ENCODE results near the gene SNX11. TPM values are rescaled to one million over a fixed set of nuclear protein-coding genes. Genes with fewer than 3 reads are reported as not detected.

SNX11 gene
- total and polyA plus RNA-seq, 9 donors: 7.1 to 21.3 (median 14.1) TPM

DNA sequence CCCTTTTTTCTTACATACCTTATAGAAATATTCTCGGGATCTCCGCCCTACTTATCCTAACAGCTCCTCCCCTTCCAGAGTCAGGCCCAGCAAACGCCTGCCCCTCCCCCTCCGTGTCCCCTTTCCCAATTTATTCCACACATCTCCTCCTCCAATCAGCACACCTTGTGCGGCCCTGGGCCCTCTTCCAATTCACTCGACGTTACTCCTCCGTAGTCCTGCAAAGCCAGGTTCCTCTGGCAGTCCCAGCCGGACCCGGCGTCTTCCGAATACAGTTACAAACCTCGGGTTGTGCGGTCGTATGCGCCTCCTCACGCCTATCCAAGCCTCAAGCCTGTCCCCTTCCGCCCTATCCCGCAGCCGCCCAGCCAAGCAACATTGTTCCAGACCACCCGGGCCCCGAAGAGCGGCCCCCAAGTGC lies 7.0 kb upstream of the SNX11 start:
- peak overlapping the region; percentile 99 for H3K4me3 ChIP-seq
- peak in 4 of 5 donors; percentile 59 to 72 (median 68) for DNase-seq
- H3K27ac ChIP-seq: peak overlapping the region; percentile 70 to 73
- no peak for TF ChIP-seq POLR2A (IDR thresholded peaks at IDR 0.05)
- TF ChIP-seq, protein P1, sequence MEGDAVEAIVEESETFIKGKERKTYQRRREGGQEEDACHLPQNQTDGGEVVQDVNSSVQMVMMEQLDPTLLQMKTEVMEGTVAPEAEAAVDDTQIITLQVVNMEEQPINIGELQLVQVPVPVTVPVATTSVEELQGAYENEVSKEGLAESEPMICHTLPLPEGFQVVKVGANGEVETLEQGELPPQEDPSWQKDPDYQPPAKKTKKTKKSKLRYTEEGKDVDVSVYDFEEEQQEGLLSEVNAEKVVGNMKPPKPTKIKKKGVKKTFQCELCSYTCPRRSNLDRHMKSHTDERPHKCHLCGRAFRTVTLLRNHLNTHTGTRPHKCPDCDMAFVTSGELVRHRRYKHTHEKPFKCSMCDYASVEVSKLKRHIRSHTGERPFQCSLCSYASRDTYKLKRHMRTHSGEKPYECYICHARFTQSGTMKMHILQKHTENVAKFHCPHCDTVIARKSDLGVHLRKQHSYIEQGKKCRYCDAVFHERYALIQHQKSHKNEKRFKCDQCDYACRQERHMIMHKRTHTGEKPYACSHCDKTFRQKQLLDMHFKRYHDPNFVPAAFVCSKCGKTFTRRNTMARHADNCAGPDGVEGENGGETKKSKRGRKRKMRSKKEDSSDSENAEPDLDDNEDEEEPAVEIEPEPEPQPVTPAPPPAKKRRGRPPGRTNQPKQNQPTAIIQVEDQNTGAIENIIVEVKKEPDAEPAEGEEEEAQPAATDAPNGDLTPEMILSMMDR (IDR thresholded peaks at IDR 0.05): no peak
- no peak for TF ChIP-seq EP300 (IDR thresholded peaks at IDR 0.05)
- H3K9me3 ChIP-seq: no peaks in the 10 kb centered on the region
- H3K36me3 ChIP-seq: no peaks in the 10 kb centered on the region
- H3K4me1 ChIP-seq (ENCODE audit: insufficient read depth): peaks cover 6% of the 10 kb centered on the region
- WGBS, 3 donors: 0 to 1% (median 0%) methylated on average over 23 of the region's 23 CpGs
- H3K27me3 ChIP-seq: no peaks in the 10 kb centered on the region
- intact Hi-C loops (cut with DNase I): no loop called here

DNA sequence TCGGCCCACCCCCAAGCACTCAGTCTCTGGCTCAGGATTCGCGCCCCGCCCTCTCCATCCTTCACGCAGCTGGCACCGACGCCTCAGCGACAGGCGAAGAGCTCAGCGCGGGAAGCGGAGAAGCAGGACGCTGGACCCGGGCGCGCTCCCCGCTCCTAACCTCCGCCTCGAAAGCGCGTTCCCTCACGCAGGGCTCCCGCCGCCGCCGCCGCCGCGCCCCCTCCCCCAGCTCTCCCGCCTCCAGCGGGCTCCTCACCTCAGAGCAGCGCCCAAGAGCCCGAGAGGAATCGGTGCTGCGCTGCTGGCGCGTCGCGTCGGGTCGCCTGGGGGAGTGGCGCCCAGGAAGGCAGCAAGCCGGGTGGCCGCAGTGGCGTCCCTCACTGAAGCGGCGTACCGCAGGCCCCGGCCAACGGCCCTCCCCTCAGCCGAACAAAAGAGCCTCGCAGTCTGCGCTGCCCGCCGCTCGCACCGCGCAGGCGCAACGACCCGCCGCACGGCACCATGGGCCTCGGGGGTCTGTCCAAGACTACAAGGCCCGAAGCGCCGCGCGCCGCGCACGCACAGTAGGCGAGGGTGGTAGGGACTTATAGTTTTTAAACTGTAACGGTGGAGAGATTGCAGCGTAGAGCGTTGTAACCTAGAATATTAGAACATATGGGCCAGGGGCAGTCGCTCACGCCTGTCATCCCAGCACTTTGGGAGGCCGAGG lies 6.4 kb upstream of the SNX11 start, which contains the start of gene CBX1:
Gene CBX1, minus strand, starts transcription at position 467 of the 709 bp plus-strand sequence. CDS start 24,474 bp downstream, outside the sequence.
- TF ChIP-seq EP300 (IDR thresholded peaks at IDR 0.05): no peak
- peak; percentile 55 for TF ChIP-seq POLR2A (IDR thresholded peaks at IDR 0.05)
- TF ChIP-seq, protein P1 (IDR thresholded peaks at IDR 0.05): no peak
- DNase-seq: peak; percentile 89 to 94 (median 91)
- Histone ChIP-seq H3K9me3 (no peaks in the 10 kb centered on the region), H3K4me3 (peak within 1 kb of the TSS; percentile 99), H3K36me3 (no peaks in the 10 kb centered on the region), H3K4me1 (ENCODE audit: insufficient read depth) (peaks cover 6% of the 10 kb centered on the region), H3K27me3 (no peaks in the 10 kb centered on the region), H3K27ac (peak within 1 kb of the TSS; percentile 70 to 73)
- intact Hi-C loops (cut with DNase I): no loop called here
- WGBS, 3 donors: 0 to 1% (median 0%) methylated on average over 43 to 79 of the region's 79 CpGs

DNA sequence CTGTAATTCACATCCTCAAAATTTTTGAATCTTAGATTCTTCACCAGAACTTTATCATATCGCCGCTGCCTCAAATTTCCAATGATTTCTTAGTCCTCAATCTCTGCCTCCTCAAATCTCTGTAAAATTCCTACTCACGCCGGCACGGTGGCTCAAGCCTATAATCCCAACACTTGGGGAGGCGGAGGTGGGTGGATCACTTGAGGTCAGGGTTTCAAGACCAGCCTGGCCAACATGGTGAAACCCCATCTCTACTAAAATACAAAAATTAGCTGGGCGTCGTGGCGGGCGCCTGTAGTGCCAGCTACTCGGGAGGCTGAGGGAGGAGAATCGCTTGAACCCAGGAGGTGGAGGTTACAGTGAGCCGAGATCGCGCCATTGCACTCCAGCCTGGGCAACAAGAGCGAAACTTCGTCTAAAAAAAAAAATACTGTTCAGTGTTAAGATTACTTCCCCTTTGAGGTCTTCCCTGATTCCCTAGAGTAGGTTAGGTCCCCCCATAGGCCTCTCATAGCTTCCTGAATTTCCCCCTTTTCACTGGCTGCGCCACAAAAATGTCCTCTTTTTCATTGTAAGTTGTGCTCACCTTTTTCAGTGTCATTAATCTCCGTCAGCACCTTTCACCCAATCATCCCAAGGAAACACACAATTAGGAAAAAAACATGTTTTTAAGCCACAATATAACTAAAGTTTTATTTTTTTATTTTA lies 5.4 kb upstream of the SNX11 start:
- Histone ChIP-seq H3K27ac (no peak overlapping the region), H3K9me3 (no peaks in the 10 kb centered on the region), H3K36me3 (no peaks in the 10 kb centered on the region), H3K27me3 (no peaks in the 10 kb centered on the region), H3K4me3 (no peak overlapping the region), H3K4me1 (ENCODE audit: insufficient read depth) (peaks cover 6% of the 10 kb centered on the region)
- DNase-seq: peak in 2 of 5 donors; percentile 32 to 34
- no peak for TF ChIP-seq POLR2A (IDR thresholded peaks at IDR 0.05)
- TF ChIP-seq, protein P1 (IDR thresholded peaks at IDR 0.05): no peak
- no peak for TF ChIP-seq EP300 (IDR thresholded peaks at IDR 0.05)
- WGBS, 3 donors: 82 to 89% (median 83%) methylated on average over 19 of the region's 19 CpGs
- intact Hi-C loops (cut with DNase I): no loop called here

DNA sequence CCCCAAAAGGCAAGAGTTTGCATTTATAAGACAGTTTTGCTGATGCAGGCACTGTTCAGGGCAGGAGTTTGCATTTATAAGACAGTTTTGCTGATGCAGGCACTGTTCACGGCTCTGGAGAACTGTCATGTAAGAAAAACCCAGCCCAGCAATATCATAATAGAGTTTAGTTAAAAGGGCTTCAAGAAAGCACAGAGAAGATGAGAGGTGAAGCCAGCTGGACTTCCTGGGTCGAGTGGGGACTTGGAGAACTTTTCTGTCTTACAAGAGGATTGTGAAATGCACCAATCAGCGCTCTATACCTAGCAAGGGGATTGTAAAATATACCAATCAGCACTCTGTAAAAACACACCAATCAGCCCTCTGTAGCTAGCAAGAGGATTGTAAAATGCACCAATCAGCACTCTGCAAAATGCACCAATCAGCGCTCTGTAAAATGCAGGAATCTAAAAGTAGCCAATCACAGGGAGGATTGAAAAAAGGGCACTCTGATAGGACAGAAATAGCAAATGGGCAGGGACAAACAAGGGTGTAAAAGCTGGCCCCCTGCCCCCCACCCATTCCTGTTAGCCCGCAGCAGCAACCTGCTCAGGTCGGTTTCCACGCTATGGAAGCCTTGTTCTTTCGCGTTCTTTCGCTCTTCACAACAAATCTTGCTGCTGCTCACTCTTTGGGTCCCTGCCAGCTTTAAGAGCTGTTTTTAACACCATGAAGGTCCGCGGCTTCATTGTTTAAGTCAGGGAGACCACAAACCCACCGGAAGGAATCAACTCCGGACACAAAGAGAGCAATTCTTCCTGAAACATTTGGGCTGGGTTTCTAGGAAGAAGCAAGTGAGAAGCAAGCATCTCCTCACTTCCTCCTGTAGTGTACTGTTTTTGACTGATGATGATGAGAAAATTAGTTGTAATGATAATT lies 4.5 kb upstream of the SNX11 start:
- whole genome bisulfite sequencing, 3 donors: 76 to 86% (median 80%) methylated on average over 14 of the region's 14 CpGs
- intact Hi-C loops (cut with DNase I): no loop called here
- Histone ChIP-seq H3K27me3 (no peaks in the 10 kb centered on the region), H3K9me3 (no peaks in the 10 kb centered on the region), H3K4me1 (ENCODE audit: insufficient read depth) (peaks cover 6% of the 10 kb centered on the region), H3K27ac (no peak overlapping the region), H3K4me3 (no peak overlapping the region), H3K36me3 (no peaks in the 10 kb centered on the region)
- no peak for TF ChIP-seq EP300 (IDR thresholded peaks at IDR 0.05)
- no peak for TF ChIP-seq POLR2A (IDR thresholded peaks at IDR 0.05)
- TF ChIP-seq, protein P1 (IDR thresholded peaks at IDR 0.05): no peak
- DNase-seq: no peak
